K562 (cell line): ENCODE measurements around the gene SART3. TPM values are rescaled to one million over a fixed set of nuclear protein-coding genes. Genes with fewer than 3 reads are reported as not detected.

ENCODE experiments used
- AFF4 ChIP-seq: sonication (generic); formaldehyde crosslinking; IDR thresholded peaks from 2 replicates; pipeline ENCODE4 v1.8.0; 2023; ENCODE audit warnings: mild to moderate bottlenecking, missing genetic modification reagents
- ATF1 ChIP-seq, 2 experiments: fragments of 450-650 bp in 1 of 2; IDR thresholded peaks; 2 replicates each; pipeline ENCODE4 v1.6.1; 2016; ENCODE audit warnings: missing compliant biosample characterization in 1 of 2, missing genetic modification characterization in 1 of 2
- BCL6 ChIP-seq: fragments of 250-450 bp; sonication (Bioruptor Pico); IDR thresholded peaks from 2 replicates; pipeline ENCODE4 v1.4.0; 2020
- CBFA2T2 ChIP-seq: fragments of 450-650 bp; conservative IDR thresholded peaks from 2 replicates; pipeline ENCODE4 v1.6.1; 2017; ENCODE audit warnings: mild to moderate bottlenecking
- CBFA2T3 ChIP-seq: fragments of 450-650 bp; IDR thresholded peaks from 2 replicates; pipeline ENCODE4 v1.6.1; 2017
- CREB1 ChIP-seq, 2 experiments: sonication (generic) in 1 of 2; formaldehyde crosslinking in 1 of 2; IDR thresholded peaks; 2 replicates each; pipeline versions ENCODE4 v1.6.1 to v1.8.0; 2012 to 2022; ENCODE audit warnings: inconsistent platforms in 1 of 2, mild to moderate bottlenecking in 1 of 2, missing genetic modification reagents in 1 of 2, moderate library complexity in 1 of 2
- HMG20A ChIP-seq: fragments of 450-650 bp; formaldehyde crosslinking; conservative IDR thresholded peaks from 2 replicates; pipeline ENCODE4 v1.4.0; 2020; ENCODE audit warnings: mild to moderate bottlenecking, mixed read lengths
- HSF4 ChIP-seq: fragments of 250-450 bp; sonication (Bioruptor Pico); IDR thresholded peaks from 2 replicates; pipeline ENCODE4 v2.1.2; 2022; ENCODE audit warnings: mild to moderate bottlenecking, moderate library complexity, borderline replicate concordance
- MNT ChIP-seq, 2 experiments: fragments of 450-650 bp; conservative IDR thresholded peaks; 2 replicates each; pipeline ENCODE4 v1.6.1; 2017; ENCODE audit warnings: mild to moderate bottlenecking in 2 of 2, moderate library complexity in 2 of 2
- NFE2 ChIP-seq: IDR thresholded peaks from 2 replicates; pipeline ENCODE4 v1.6.1; 2014; ENCODE audit warnings: antibody characterized with exemption, low read depth
- PRMT5 ChIP-seq: sonication (generic); formaldehyde crosslinking; IDR thresholded peaks from 2 replicates; pipeline ENCODE4 v1.5.0; 2020; ENCODE audit warnings: missing genetic modification reagents
- SIN3B ChIP-seq: fragments of 450-650 bp; IDR thresholded peaks from 2 replicates; pipeline ENCODE4 v1.6.1; 2017; ENCODE audit warnings: low read depth, mild to moderate bottlenecking, moderate library complexity
- SMAD2 ChIP-seq: fragments of 150-350 bp; IDR thresholded peaks from 2 replicates; pipeline ENCODE4 v1.6.1; 2014; ENCODE audit warnings: low read depth, mild to moderate bottlenecking, low read length
- TGIF2 ChIP-seq: sonication (generic); formaldehyde crosslinking; IDR thresholded peaks from 2 replicates; pipeline ENCODE4 v1.8.1; 2022; ENCODE audit warnings: mild to moderate bottlenecking, missing genetic modification reagents, moderate library complexity
- THRAP3 ChIP-seq: fragments of 450-650 bp; IDR thresholded peaks from 2 replicates; pipeline ENCODE4 v1.6.1; 2016; ENCODE audit warnings: mild to moderate bottlenecking, inconsistent platforms, borderline replicate concordance
- ZNF24 ChIP-seq: fragments of 450-650 bp; IDR thresholded peaks from 2 replicates; pipeline ENCODE4 v1.6.1; 2016
- ZNF274 ChIP-seq: IDR thresholded peaks from 2 replicates; pipeline ENCODE4 v1.6.1; 2011; ENCODE audit warnings: low read depth, mild to moderate bottlenecking, low read length, moderate library complexity, borderline replicate concordance
- ZNF589 ChIP-seq: fragments of 200-800 bp; sonication (Bioruptor generic); IDR thresholded peaks from 2 replicates; pipeline ENCODE4 v1.6.1; 2016; ENCODE audit warnings: low read depth, missing genetic modification characterization, missing compliant biosample characterization
- polyA plus RNA-seq, 8 experiments: library from polyadenylated mRNA; depleted of rRNA in 4 of 8; stranded (reverse) in 5 of 8; unstranded in 3 of 8; fragments of >200 nt; fragmentation: Nextera tagmentation in 2 of 8; fragmentation: Illumina TruSeq in 1 of 8; extraction: Ambion mirVana in 2 of 8; extraction: Trizol in 1 of 8; gene quantifications; 2 replicates each; pipeline versions ENCODE4 v1.2.1 to v1.2.3, GENCODE V29; 2011 to 2014; ENCODE audit warnings: inconsistent platforms in 1 of 8, missing spikeins in 1 of 8
- total RNA-seq, 7 experiments: library from RNA; depleted of rRNA in 6 of 7; stranded (reverse); fragments of >200 nt in 6 of 7; fragmentation: Illumina TruSeq in 2 of 7; extraction: Trizol in 2 of 7; gene quantifications; 2 replicates each; pipeline versions ENCODE4 v1.2.1 to v1.2.3, GENCODE V29; 2011 to 2021; ENCODE audit warnings: low replicate concordance in 1 of 7
- TF ChIP-seq, protein P1 (sequence below): sonication (generic); formaldehyde crosslinking; IDR thresholded peaks from 2 replicates; pipeline ENCODE4 v1.4.0; 2020; ENCODE audit warnings: mild to moderate bottlenecking, missing genetic modification reagents
- TF ChIP-seq, protein P2 (sequence below): sonication (generic); formaldehyde crosslinking; IDR thresholded peaks from 2 replicates; pipeline ENCODE4 v1.8.1; 2023; ENCODE audit warnings: mild to moderate bottlenecking, missing genetic modification reagents, moderate library complexity

The SART3 gene
- total and polyA plus RNA-seq, 9 of the 15 experiments (the other 6 are each of a cell fraction or from before 2014, with no cell fraction given): 8.9 to 167 (median 56.7) TPM

DNA sequence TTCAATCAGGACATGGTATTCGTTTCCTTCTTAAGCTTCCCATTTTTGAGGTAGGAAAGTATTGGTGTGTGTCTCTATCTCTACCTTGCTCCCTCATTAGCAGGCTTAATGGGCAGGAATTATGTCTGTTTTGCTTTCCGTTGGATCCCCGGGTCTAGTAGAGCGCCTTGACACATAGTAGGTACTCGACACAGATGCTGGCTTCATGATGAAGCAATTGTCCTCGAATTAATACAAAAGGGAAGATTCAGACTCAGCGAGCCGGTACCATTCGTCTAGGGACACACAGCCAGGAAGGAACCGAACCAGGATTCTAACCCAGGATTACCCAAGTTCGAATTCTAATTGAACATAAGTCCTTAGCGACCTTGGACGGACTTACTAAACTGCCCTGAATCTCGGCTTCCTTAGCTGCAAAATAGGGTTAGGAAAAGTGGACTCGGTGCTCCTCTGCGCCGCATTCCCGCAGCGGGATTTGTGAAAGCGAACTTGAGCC lies 927 bp upstream of the SART3 start (continued):
- TF ChIP-seq PRMT5 (CRISPR knock-in tag) (no peak), THRAP3 (no peak), ZNF589 (CRISPR knock-in tag) (peak; percentile 16; the same call in 1 of the 2 replicates), BCL6 (CRISPR knock-in tag) (no peak), HSF4 (no peak), ZNF274 (no peak), SMAD2 (no peak), CREB1 (IDR thresholded peaks at IDR 0.05) (no peak), CREB1 (CRISPR knock-in tag; IDR thresholded peaks at IDR 0.05) (no peak), ATF1 (CRISPR knock-in tag; IDR thresholded peaks at IDR 0.05) (no peak), ATF1 (tag; IDR thresholded peaks at IDR 0.05) (no peak), SIN3B (no peak), MNT (conservative IDR thresholded peaks at IDR 0.05) (no peak), ZNF24 (no peak), TGIF2 (CRISPR knock-in tag) (no peak), CBFA2T3 (no peak), NFE2 (no peak), AFF4 (CRISPR knock-in tag) (peak; percentile 20; the same call in 1 of the 2 replicates), HMG20A (CRISPR knock-in tag) (no peak), CBFA2T2 (no peak)
- TF ChIP-seq, protein P1, sequence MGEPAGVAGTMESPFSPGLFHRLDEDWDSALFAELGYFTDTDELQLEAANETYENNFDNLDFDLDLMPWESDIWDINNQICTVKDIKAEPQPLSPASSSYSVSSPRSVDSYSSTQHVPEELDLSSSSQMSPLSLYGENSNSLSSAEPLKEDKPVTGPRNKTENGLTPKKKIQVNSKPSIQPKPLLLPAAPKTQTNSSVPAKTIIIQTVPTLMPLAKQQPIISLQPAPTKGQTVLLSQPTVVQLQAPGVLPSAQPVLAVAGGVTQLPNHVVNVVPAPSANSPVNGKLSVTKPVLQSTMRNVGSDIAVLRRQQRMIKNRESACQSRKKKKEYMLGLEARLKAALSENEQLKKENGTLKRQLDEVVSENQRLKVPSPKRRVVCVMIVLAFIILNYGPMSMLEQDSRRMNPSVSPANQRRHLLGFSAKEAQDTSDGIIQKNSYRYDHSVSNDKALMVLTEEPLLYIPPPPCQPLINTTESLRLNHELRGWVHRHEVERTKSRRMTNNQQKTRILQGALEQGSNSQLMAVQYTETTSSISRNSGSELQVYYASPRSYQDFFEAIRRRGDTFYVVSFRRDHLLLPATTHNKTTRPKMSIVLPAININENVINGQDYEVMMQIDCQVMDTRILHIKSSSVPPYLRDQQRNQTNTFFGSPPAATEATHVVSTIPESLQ (CRISPR knock-in tag): 0 out of 2 replicates have a peak, but pooled peaks have one; percentile 31
- TF ChIP-seq, protein P2, sequence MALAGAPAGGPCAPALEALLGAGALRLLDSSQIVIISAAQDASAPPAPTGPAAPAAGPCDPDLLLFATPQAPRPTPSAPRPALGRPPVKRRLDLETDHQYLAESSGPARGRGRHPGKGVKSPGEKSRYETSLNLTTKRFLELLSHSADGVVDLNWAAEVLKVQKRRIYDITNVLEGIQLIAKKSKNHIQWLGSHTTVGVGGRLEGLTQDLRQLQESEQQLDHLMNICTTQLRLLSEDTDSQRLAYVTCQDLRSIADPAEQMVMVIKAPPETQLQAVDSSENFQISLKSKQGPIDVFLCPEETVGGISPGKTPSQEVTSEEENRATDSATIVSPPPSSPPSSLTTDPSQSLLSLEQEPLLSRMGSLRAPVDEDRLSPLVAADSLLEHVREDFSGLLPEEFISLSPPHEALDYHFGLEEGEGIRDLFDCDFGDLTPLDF (CRISPR knock-in tag): no peak
